HUES64 (cell line): ENCODE results near the gene C1QB. TPM values are rescaled to one million over a fixed set of nuclear protein-coding genes. Genes with fewer than 3 reads are reported as not detected.

Experiments
- H3K27ac ChIP-seq: 2 replicates; pipeline ENCODE4 v1.7.0; 2013; ENCODE audit warnings: low read depth, low read length, inconsistent platforms
- H3K27me3 ChIP-seq: 2 replicates; pipeline ENCODE4 v1.6.1; 2013; ENCODE audit warnings: mild to moderate bottlenecking, low read length; ENCODE audit not compliant: insufficient read depth
- H3K36me3 ChIP-seq: 2 replicates; pipeline ENCODE4 v1.6.1; 2013; ENCODE audit warnings: mild to moderate bottlenecking, low read length; ENCODE audit not compliant: insufficient read depth
- H3K4me1 ChIP-seq: 2 replicates; pipeline ENCODE4 v1.6.1; 2013; ENCODE audit warnings: mild to moderate bottlenecking, low read length, moderate library complexity; ENCODE audit not compliant: insufficient read depth
- H3K4me3 ChIP-seq: 2 replicates; pipeline ENCODE4 v1.5.1; 2013; ENCODE audit warnings: mild to moderate bottlenecking, low read length, moderate library complexity
- H3K9ac ChIP-seq: 2 replicates; pipeline ENCODE4 v1.6.1; 2013; ENCODE audit warnings: mild to moderate bottlenecking, low read depth, low read length
- H3K9me3 ChIP-seq: 2 replicates; pipeline ENCODE4 v1.6.1; 2013; ENCODE audit warnings: low read depth, low read length; ENCODE audit not compliant: insufficient read depth
- WGBS: fragments of 150-250, 120-280 bp; methylation state at CpG from one replicate; pipeline ENCODE4 v1.1.7; 2013; ENCODE audit warnings: missing lambda C conversion rate; 5-methylcytosine and 5-hydroxymethylcytosine counted together
- polyA plus RNA-seq, 2 experiments: library from polyadenylated mRNA; stranded (reverse); fragments of 50-300 nt; gene quantifications; one replicate each; pipeline ENCODE4 v1.2.3, GENCODE V29; 2013

The C1QB gene, protein sequence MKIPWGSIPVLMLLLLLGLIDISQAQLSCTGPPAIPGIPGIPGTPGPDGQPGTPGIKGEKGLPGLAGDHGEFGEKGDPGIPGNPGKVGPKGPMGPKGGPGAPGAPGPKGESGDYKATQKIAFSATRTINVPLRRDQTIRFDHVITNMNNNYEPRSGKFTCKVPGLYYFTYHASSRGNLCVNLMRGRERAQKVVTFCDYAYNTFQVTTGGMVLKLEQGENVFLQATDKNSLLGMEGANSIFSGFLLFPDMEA
- polyA plus RNA-seq (2013, experiment 1 of 2) = not detected
- polyA plus RNA-seq (2013, experiment 2 of 2) = not detected

DNA sequence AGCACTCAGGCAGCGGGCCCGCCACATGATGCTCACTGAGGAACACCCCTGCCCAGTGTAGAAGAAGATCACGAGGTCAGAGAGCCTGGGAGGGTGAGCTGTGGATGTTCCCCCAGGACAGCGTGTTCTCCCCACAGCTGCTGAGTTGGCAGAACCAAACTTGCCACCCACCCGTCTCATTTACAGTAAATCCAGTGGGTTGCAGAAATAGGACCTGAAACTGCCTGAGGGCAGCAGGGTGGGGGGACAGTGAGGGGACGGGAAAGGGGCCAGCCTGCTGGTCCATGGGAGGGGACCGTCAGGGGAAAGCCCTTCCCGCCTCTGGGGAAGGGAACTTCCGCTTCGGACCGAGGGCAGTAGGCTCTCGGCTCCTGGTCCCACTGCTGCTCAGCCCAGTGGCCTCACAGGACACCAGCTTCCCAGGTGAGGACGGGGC, at the start of gene C1QB:
TSS of gene C1QB (plus strand) at position 356 of the 436 bp plus-strand sequence. CDS start 6,227 bp downstream, outside the sequence.
- WGBS = 90% methylated on average over 13 of the region's 13 CpGs
- no peak within 1 kb of the TSS for H3K4me3 ChIP-seq
- H3K9ac ChIP-seq = no peak within 1 kb of the TSS
- no peak within 1 kb of the TSS for H3K27ac ChIP-seq
- no peaks in the 10 kb centered on the region for H3K27me3 ChIP-seq
- no peaks in the 10 kb centered on the region for H3K4me1 ChIP-seq
- H3K36me3 ChIP-seq = no peaks in the 10 kb centered on the region
- H3K9me3 ChIP-seq = no peaks in the 10 kb centered on the region

DNA sequence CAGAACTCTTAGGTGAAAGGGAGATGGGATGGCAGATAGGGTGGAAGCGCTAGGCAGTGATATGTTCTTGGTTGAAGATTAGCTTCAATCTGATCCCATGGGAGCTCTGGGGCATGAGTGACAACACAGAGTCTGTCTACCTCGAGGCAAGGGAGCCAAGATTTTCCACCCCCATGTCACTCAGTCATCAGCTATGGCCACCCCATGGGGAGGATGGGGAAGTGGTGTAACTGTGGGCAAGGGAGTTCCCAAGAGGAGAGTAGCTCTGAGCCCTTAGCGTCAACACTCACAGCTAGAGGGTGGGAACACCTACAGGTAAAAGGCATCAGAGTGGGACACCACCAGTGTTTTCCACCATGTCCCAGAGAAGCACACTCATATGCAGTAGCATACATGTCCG, 46.9 kb upstream of the C1QB start:
- Histone ChIP-seq H3K4me3 (no peak overlapping the region), H3K27me3 (peaks cover 12% of the 10 kb centered on the region), H3K36me3 (no peaks in the 10 kb centered on the region), H3K4me1 (0 out of 2 replicates have a peak, but pooled peaks cover 3% of the 10 kb centered on the region), H3K9ac (no peak overlapping the region), H3K27ac (no peak overlapping the region), H3K9me3 (no peaks in the 10 kb centered on the region)
- 51% methylated on average over 3 of the region's 4 CpGs for WGBS

DNA sequence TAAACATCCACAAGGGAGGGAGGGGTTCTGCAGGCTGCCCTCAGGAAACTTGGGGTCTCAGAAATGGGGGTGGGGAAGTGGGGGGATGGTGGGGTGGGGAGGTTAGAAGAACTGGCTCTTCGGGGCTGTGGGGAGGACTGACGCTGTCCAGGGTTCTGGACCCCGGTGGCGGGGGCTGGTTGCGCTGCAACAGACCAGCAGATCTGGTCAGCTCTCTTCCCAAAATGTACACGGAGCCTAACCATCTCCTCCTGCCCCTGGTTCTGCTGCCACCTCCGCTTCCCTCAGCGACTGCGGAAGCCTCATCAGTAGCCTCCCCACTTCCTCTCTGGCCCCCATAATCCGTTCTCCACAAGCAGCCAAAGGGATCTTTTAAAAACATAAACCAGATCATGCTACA, 45.9 kb upstream of the C1QB start:
- WGBS = 11% methylated on average over 10 of the region's 10 CpGs
- no peak overlapping the region for H3K27ac ChIP-seq
- H3K36me3 ChIP-seq = no peaks in the 10 kb centered on the region
- H3K9ac ChIP-seq = no peak overlapping the region
- H3K4me1 ChIP-seq = 0 out of 2 replicates have a peak, but pooled peaks cover 3% of the 10 kb centered on the region
- H3K9me3 ChIP-seq = no peaks in the 10 kb centered on the region
- H3K27me3 ChIP-seq = peaks cover 12% of the 10 kb centered on the region
- H3K4me3 ChIP-seq = no peak overlapping the region

DNA sequence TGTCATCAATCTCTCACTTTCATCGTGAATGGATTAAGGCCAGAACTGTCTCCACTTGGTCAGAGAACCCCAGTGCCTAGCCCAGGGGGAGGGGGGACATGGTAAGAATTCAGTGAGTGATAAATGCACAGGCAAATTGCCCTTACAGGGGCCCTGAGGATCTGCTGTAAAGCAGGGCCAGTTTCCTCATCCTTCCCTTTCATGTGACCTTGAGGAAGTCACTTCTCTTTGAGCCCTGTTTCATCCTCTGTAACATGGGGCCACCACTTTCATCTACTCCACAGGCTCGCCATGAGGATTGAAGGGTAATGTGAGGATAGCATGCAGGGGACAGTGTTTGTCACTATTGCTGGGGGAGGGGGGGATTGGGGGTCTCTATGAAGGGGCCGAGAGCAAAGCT, 44.7 kb upstream of the C1QB start:
- 78% methylated on average over 3 of the region's 3 CpGs for WGBS

DNA sequence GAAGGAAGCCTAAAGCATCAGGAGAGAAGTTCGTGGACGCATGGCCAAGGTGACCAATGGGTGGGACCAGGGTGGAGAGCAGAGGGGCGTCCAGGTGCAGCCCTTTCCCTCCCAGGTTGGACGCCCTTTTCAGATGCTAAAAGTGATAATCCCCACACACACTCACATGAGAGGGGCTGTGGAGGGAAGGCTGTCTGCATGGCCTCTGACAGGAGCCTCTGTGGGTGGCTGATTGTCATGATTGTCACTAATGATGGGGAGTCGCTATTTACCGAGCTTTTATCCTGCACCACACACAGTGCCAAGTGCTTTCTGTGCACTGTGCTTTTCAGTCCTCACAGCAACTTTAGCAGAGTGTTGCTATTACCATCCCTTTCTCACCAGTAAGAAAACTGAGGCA, 43.7 kb upstream of the C1QB start:
- peaks cover 12% of the 10 kb centered on the region for H3K27me3 ChIP-seq
- 0 out of 2 replicates have a peak, but pooled peaks cover 3% of the 10 kb centered on the region for H3K4me1 ChIP-seq
- WGBS = 26% methylated on average over 4 of the region's 6 CpGs

More for the DNA sequence above, 44.7 kb upstream of the C1QB start:
- Histone ChIP-seq H3K4me3 (no peak overlapping the region), H3K9me3 (no peaks in the 10 kb centered on the region), H3K4me1 (0 out of 2 replicates have a peak, but pooled peaks cover 3% of the 10 kb centered on the region), H3K27ac (no peak overlapping the region), H3K9ac (no peak overlapping the region), H3K27me3 (peaks cover 12% of the 10 kb centered on the region), H3K36me3 (no peaks in the 10 kb centered on the region)

DNA sequence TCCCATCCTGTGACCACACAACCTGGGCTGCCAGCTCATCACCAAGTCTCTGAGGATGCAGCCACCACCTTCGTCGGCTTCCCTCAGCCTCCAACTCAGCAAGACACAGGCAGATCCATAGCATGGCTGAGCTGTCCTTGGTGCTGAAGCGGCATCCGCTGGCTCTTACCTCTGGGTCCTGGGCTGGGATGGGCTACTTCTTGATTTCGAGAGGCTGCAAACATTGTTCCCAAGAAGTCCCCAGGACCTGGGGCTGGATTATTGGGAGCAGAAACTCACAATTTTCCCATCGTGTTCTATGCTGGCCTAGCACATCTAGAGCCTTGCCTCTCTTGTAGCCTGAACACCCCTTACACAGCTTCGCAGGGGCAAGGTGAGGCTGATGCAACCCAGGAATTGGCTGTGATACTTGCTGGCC, 41.5 kb upstream of the C1QB start:
- H3K9ac ChIP-seq = no peak overlapping the region
- peaks cover 12% of the 10 kb centered on the region for H3K27me3 ChIP-seq
- H3K4me3 ChIP-seq = no peak overlapping the region
- H3K27ac ChIP-seq = no peak overlapping the region
- no peaks in the 10 kb centered on the region for H3K36me3 ChIP-seq
- no peaks in the 10 kb centered on the region for H3K9me3 ChIP-seq
- 27% methylated on average over 7 of the region's 7 CpGs for WGBS
- 0 out of 2 replicates have a peak, but pooled peaks cover 3% of the 10 kb centered on the region for H3K4me1 ChIP-seq

More for the DNA sequence above, 43.7 kb upstream of the C1QB start:
- H3K36me3 ChIP-seq = no peaks in the 10 kb centered on the region
- H3K27ac ChIP-seq = no peak overlapping the region
- H3K9ac ChIP-seq = no peak overlapping the region
- H3K9me3 ChIP-seq = no peaks in the 10 kb centered on the region
- no peak overlapping the region for H3K4me3 ChIP-seq

DNA sequence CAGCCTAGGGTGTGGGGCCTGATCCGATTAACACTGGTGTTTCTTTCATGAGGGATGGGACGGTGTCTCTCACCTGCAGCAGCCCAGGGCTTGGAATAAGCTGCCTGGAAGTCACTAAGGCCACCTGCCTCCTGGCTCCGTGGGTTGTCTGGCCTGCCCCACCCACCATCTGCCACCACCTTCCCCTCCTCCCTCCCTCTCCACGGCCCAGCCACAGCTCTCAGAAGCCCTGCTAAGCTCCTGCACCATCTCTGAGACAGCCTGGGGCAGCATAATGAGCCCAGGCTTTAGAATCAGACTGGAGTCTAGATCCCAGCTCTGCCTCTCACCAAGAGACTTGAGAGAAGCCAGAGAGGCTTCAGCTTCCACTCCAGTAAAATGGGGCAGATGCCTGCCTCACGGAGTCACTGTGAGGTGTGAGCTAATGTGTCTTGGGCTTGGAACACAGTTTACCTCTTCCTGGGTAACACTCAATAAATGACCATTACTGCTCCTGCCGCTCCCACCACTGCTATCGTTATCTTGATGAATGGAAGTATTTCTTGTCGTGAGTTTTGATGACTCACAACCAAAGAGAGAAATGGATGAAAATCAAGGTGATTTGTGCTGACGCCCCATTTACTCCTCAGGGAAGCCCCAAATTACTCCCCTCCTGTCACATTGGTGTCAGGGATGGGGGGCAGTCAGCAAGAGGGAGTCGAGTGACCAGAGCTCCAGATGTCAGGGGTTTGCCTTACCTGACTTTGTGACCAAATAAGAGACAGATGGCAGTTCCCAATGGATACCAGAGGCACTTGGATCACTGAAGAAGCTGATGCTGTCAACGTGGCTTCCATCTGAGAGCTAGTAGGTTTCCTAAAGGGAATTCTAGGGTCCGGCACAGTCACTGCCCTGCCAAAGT, 40.1 kb upstream of the C1QB start:
- H3K27ac ChIP-seq = no peak overlapping the region
- H3K4me3 ChIP-seq = no peak overlapping the region
- H3K4me1 ChIP-seq = 0 out of 2 replicates have a peak, but pooled peaks cover 3% of the 10 kb centered on the region
- H3K27me3 ChIP-seq = peaks cover 5% of the 10 kb centered on the region; the same call in 1 of the 2 replicates
- no peaks in the 10 kb centered on the region for H3K36me3 ChIP-seq
- no peaks in the 10 kb centered on the region for H3K9me3 ChIP-seq
- no peak overlapping the region for H3K9ac ChIP-seq
- 67% methylated on average over 12 of the region's 12 CpGs for WGBS

DNA sequence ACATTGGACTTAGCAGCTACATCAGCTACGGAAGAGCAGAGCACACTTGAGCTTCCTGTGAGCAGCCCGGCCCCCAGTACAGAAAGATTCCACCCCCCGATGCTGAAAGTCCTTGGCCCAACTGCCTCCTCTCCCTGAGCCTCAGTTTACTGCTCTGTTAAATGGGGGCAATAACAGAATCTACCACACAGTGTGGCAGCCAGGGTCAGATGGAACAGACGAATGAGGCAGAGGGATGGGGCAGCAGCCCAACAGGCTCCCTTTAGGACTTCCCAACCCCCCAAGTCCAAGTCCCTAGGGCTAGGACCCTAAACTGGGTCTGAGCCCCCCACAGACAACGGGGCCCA, 39.5 kb upstream of the C1QB start:
- 86% methylated on average over 5 of the region's 5 CpGs for WGBS
- Histone ChIP-seq H3K27me3 (no peaks in the 10 kb centered on the region; the same call in 1 of the 2 replicates), H3K4me3 (no peak overlapping the region)

DNA sequence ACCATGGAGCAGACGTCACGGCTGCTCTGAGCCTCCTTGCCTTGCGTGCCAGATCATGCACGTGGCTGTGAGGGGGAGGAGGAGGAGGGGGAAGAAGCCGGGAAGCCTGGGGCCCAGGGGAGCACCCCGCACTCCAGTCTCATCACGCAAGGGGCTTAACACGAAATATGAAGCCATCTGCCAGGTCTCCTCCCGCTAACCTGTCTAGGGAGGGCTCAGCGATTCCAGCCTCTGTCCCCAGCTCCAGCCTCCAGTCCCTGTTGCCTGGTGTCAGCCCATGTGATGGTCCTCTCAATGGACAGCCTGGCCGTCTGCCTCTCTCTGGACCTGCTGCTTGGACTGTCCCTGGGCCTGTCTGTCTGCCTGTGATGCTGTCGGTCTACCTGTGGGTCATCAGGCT, 39.1 kb upstream of the C1QB start:
- 0 out of 2 replicates have a peak, but pooled peaks cover 3% of the 10 kb centered on the region for H3K4me1 ChIP-seq
- H3K4me3 ChIP-seq = no peak overlapping the region
- H3K9ac ChIP-seq = no peak overlapping the region
- no peaks in the 10 kb centered on the region; the same call in 1 of the 2 replicates for H3K27me3 ChIP-seq
- no peak overlapping the region for H3K27ac ChIP-seq
- no peaks in the 10 kb centered on the region for H3K36me3 ChIP-seq
- 77% methylated on average over 12 of the region's 12 CpGs for WGBS
- no peaks in the 10 kb centered on the region for H3K9me3 ChIP-seq

More for the DNA sequence above, 39.5 kb upstream of the C1QB start:
- H3K4me1 ChIP-seq = 0 out of 2 replicates have a peak, but pooled peaks cover 3% of the 10 kb centered on the region
- H3K9ac ChIP-seq = no peak overlapping the region
- no peaks in the 10 kb centered on the region for H3K9me3 ChIP-seq
- H3K27ac ChIP-seq = no peak overlapping the region
- no peaks in the 10 kb centered on the region for H3K36me3 ChIP-seq

DNA sequence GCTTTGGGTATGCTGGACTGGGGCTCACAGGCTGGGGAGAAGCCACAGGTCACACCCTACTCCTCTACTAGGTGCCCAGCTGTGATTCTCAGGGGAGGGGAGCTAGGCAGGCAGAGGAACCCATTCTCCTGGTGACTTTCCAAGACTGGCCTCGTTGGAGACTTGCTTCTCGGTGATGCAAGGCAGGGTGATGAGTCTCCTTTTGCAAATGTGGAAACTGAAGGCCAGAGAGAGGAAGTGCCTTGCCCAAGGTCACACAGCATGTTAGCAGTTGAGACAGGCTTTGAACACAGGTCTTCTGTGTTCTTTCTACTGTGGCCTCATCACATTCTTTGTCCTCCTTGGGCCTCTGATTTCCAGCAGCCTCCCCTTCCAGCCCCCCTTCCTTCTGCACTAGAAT, 37.1 kb upstream of the C1QB start:
- H3K27me3 ChIP-seq = no peaks in the 10 kb centered on the region
- WGBS = 88% methylated on average over 2 of the region's 2 CpGs
- H3K27ac ChIP-seq = no peak overlapping the region
- no peaks in the 10 kb centered on the region for H3K9me3 ChIP-seq
- no peak overlapping the region for H3K4me3 ChIP-seq
- H3K4me1 ChIP-seq = no peaks in the 10 kb centered on the region
- H3K9ac ChIP-seq = no peak overlapping the region
- H3K36me3 ChIP-seq = no peaks in the 10 kb centered on the region

DNA sequence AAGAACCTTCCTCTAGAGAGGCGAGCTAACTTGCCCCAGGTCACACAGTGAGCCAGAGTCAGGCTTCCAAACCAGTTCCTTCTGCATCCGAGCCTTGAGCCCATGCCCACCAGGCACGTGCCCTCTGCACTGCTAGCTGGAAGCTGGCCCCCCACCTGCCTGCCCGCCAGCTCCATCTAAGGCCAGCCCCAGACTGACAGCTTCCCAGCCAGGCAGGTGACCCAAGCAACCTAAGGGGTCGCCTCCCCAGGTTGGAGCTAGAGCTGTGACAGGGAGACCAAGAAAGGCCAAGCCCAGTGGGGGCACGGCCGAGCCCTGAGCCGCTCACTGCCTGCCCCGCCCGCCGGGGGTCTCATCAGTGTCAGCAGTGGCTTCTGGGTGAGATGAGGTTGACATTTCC, 36.5 kb upstream of the C1QB start:
- no peak overlapping the region for H3K27ac ChIP-seq
- no peaks in the 10 kb centered on the region for H3K4me1 ChIP-seq
- no peak overlapping the region for H3K9ac ChIP-seq
- no peak overlapping the region for H3K4me3 ChIP-seq
- 86% methylated on average over 11 of the region's 11 CpGs for WGBS
- no peaks in the 10 kb centered on the region for H3K36me3 ChIP-seq
- no peaks in the 10 kb centered on the region for H3K9me3 ChIP-seq
- H3K27me3 ChIP-seq = no peaks in the 10 kb centered on the region
